ENCODE results near the gene ZNF439. TPM values are rescaled to one million over a fixed set of nuclear protein-coding genes. Genes with fewer than 3 reads are reported as not detected.

The ZNF439 gene
- total and polyA plus RNA-seq, 2 of the 13 experiments (the other 11 are each of a cell fraction or from before 2014, with no cell fraction given) = 2.9 to 4.9 TPM

GRCh38 chr19:11814029-11814699, 34.4 kb upstream of the ZNF439 start, which contains the start of gene ZNF440 (continued):
- TF ChIP-seq USF2 (IDR thresholded peaks at IDR 0.05; ENCODE audit: low read depth, low read length) = no peak
- TF ChIP-seq USF2 (CRISPR knock-in tag; IDR thresholded peaks at IDR 0.05; ENCODE audit: borderline replicate concordance) = no peak
- TF ChIP-seq ZNF256 (CRISPR knock-in tag; conservative IDR thresholded peaks at IDR 0.05) = no peak
- no peak for TF ChIP-seq BHLHE40 (IDR thresholded peaks at IDR 0.05; ENCODE audit: low read length)
- no peak for TF ChIP-seq SMC3 (IDR thresholded peaks at IDR 0.05; ENCODE audit: low read length)
- no peak for TF ChIP-seq SRSF1 (optimal IDR thresholded peaks at IDR 0.05; ENCODE audit: low read depth, low read length)
- TF ChIP-seq KAT2B (IDR thresholded peaks at IDR 0.05; ENCODE audit: borderline replicate concordance, low read depth, low read length) = no peak
- TF ChIP-seq SATB2 (CRISPR knock-in tag; IDR thresholded peaks at IDR 0.05) = no peak
- no peak for TF ChIP-seq ZBTB43 (CRISPR knock-in tag; conservative IDR thresholded peaks at IDR 0.05)
- peak; percentile 64; the same call in 1 of the 2 replicates for TF ChIP-seq ERF (CRISPR knock-in tag; IDR thresholded peaks at IDR 0.05)
- peak; percentile 77; the same call in 1 of the 2 replicates for TF ChIP-seq ZNF772 (CRISPR knock-in tag; IDR thresholded peaks at IDR 0.05)
- peak; percentile 51; the same call in 1 of the 2 replicates for TF ChIP-seq ZMAT3 (CRISPR knock-in tag; conservative IDR thresholded peaks at IDR 0.05)
- no peak for TF ChIP-seq ZNF570 (CRISPR knock-in tag; IDR thresholded peaks at IDR 0.05; ENCODE audit: borderline replicate concordance)
- no peak for TF ChIP-seq TCF7 (IDR thresholded peaks at IDR 0.05; ENCODE audit: low read depth)
- peak; percentile 74 for TF ChIP-seq HES4 (CRISPR knock-in tag; IDR thresholded peaks at IDR 0.05; ENCODE audit: borderline replicate concordance)
- TF ChIP-seq KLF15 (CRISPR knock-in tag; IDR thresholded peaks at IDR 0.05; ENCODE audit: borderline replicate concordance) = no peak
- no peak for TF ChIP-seq MTA1 (CRISPR knock-in tag; IDR thresholded peaks at IDR 0.05; ENCODE audit: borderline replicate concordance)
- TF ChIP-seq MIER2 (CRISPR knock-in tag; IDR thresholded peaks at IDR 0.05) = peak; percentile 73
- 0 out of 2 replicates have a peak, but pooled peaks have one; percentile 19 for TF ChIP-seq TERF1 (CRISPR knock-in tag; IDR thresholded peaks at IDR 0.05)
- TF ChIP-seq ZNF567 (CRISPR knock-in tag; IDR thresholded peaks at IDR 0.05; ENCODE audit: borderline replicate concordance) = no peak
- TF ChIP-seq ZNF274 (CRISPR knock-in tag; IDR thresholded peaks at IDR 0.05) = peak; percentile 77; the same call in 1 of the 2 replicates
- TF ChIP-seq ISX (CRISPR knock-in tag; conservative IDR thresholded peaks at IDR 0.05) = no peak
- peak; percentile 96 for TF ChIP-seq DRAP1 (CRISPR knock-in tag; IDR thresholded peaks at IDR 0.05)
- no peak for TF ChIP-seq ZNF335 (CRISPR knock-in tag; IDR thresholded peaks at IDR 0.05)
- no peak for TF ChIP-seq FOXO4 (CRISPR knock-in tag; conservative IDR thresholded peaks at IDR 0.05)
- no peak for TF ChIP-seq ZBTB7B (CRISPR knock-in tag; IDR thresholded peaks at IDR 0.05)
